K562 (cell line): Measurements from ENCODE around the gene GNG7. TPM values are rescaled to one million over a fixed set of nuclear protein-coding genes. Genes with fewer than 3 reads are reported as not detected.
A peak's percentile ranks its signal among the peaks of the same experiment; 100 is the strongest.

Experiments
- ADNP ChIP-seq: fragments of 200-800 bp; sonication (Bioruptor generic); IDR thresholded peaks from 2 replicates; pipeline ENCODE4 v1.6.1; 2016; ENCODE audit warnings: missing genetic modification characterization, missing compliant biosample characterization
- CREB3L1 ChIP-seq: fragments of 450-650 bp; IDR thresholded peaks from 2 replicates; pipeline ENCODE4 v1.6.1; 2014; ENCODE audit warnings: low read depth, mild to moderate bottlenecking, moderate library complexity, borderline replicate concordance
- CTBP1 ChIP-seq: fragments of 450-650 bp; IDR thresholded peaks from 2 replicates; pipeline ENCODE4 v1.6.1; 2016; ENCODE audit warnings: borderline replicate concordance
- EGR1 ChIP-seq: fragments of 450-650 bp; conservative IDR thresholded peaks from 2 replicates; pipeline ENCODE4 v1.6.1; 2017; ENCODE audit warnings: mild to moderate bottlenecking
- FOXA3 ChIP-seq, 2 experiments: fragments of 450-650 bp in 1 of 2; sonication (generic) in 1 of 2; formaldehyde crosslinking; IDR thresholded peaks in 1 of 2; conservative IDR thresholded peaks in 1 of 2; 2 replicates each; pipeline versions ENCODE4 v1.4.0 to v1.8.0; 2020 to 2022; ENCODE audit warnings: mild to moderate bottlenecking in 2 of 2, missing genetic modification reagents in 1 of 2
- GATAD2B ChIP-seq: fragments of 450-650 bp; IDR thresholded peaks from 2 replicates; pipeline ENCODE4 v1.6.1; 2017; ENCODE audit warnings: mild to moderate bottlenecking, borderline replicate concordance
- MAX ChIP-seq: sonication (generic); formaldehyde crosslinking; IDR thresholded peaks from 2 replicates; pipeline ENCODE4 v1.9.0; 2022; ENCODE audit warnings: mild to moderate bottlenecking, missing genetic modification reagents
- MEIS2 ChIP-seq: fragments of 450-650 bp; IDR thresholded peaks from 2 replicates; pipeline ENCODE4 v1.6.1; 2014; ENCODE audit warnings: mild to moderate bottlenecking; ENCODE audit not compliant: partially characterized antibody
- MNT ChIP-seq, 2 experiments: fragments of 450-650 bp; conservative IDR thresholded peaks; 2 replicates each; pipeline ENCODE4 v1.6.1; 2017; ENCODE audit warnings: mild to moderate bottlenecking in 2 of 2, moderate library complexity in 2 of 2
- RBM25 ChIP-seq: fragments of 200-400 bp; formaldehyde crosslinking; IDR thresholded peaks from 2 replicates; pipeline ENCODE4 v1.6.1; 2018; ENCODE audit warnings: low read length, low read depth, moderate library complexity; ENCODE audit not compliant: severe bottlenecking
- SAFB ChIP-seq: fragments of 200-400 bp; formaldehyde crosslinking; IDR thresholded peaks from 2 replicates; pipeline ENCODE4 v1.6.1; 2017; ENCODE audit warnings: low read depth, low read length, borderline replicate concordance
- ZBTB9 ChIP-seq: fragments of 450-650 bp; formaldehyde crosslinking; IDR thresholded peaks from 2 replicates; pipeline ENCODE4 v1.4.0; 2020; ENCODE audit warnings: mild to moderate bottlenecking, moderate library complexity
- ZC3H11A ChIP-seq: IDR thresholded peaks from 2 replicates; pipeline ENCODE4 v1.6.1; 2012; ENCODE audit warnings: low read depth, low read length, improper control_type of control experiment
- ZNF232 ChIP-seq: sonication (generic); formaldehyde crosslinking; IDR thresholded peaks from 2 replicates; pipeline ENCODE4 v1.8.0; 2022; ENCODE audit warnings: mild to moderate bottlenecking, missing genetic modification reagents
- ZNF586 ChIP-seq: fragments of 450-650 bp; formaldehyde crosslinking; conservative IDR thresholded peaks from 2 replicates; pipeline ENCODE4 v1.4.0; 2020; ENCODE audit warnings: mild to moderate bottlenecking, moderate library complexity
- ZNF592 ChIP-seq: fragments of 450-650 bp; IDR thresholded peaks from 2 replicates; pipeline ENCODE4 v1.6.1; 2017; ENCODE audit warnings: antibody characterized with exemption, mild to moderate bottlenecking
- polyA plus RNA-seq, 8 experiments: library from polyadenylated mRNA; depleted of rRNA in 4 of 8; stranded (reverse) in 5 of 8; unstranded in 3 of 8; fragments of >200 nt; fragmentation: Nextera tagmentation in 2 of 8; fragmentation: Illumina TruSeq in 1 of 8; extraction: Ambion mirVana in 2 of 8; extraction: Trizol in 1 of 8; gene quantifications; 2 replicates each; pipeline versions ENCODE4 v1.2.1 to v1.2.3, GENCODE V29; 2011 to 2014; ENCODE audit warnings: inconsistent platforms in 1 of 8, missing spikeins in 1 of 8
- total RNA-seq, 7 experiments: library from RNA; depleted of rRNA in 6 of 7; stranded (reverse); fragments of >200 nt in 6 of 7; fragmentation: Illumina TruSeq in 2 of 7; extraction: Trizol in 2 of 7; gene quantifications; 2 replicates each; pipeline versions ENCODE4 v1.2.1 to v1.2.3, GENCODE V29; 2011 to 2021; ENCODE audit warnings: low replicate concordance in 1 of 7

The GNG7 gene
- total and polyA plus RNA-seq, 9 of the 15 experiments (the other 6 are each of a cell fraction or from before 2014, with no cell fraction given), result 0.01 to 0.20 (median 0.06) TPM; not detected in 1

GRCh38 chr19:2475018-2475701 is 227.3 kb downstream of the GNG7 start (continued):
- 0 out of 2 replicates have a peak, but pooled peaks have one; percentile 29 for TF ChIP-seq GATAD2B
- no peak for TF ChIP-seq FOXA3 (CRISPR knock-in tag; conservative IDR thresholded peaks at IDR 0.05 in 1 of 2, IDR thresholded peaks at IDR 0.05 in 1 of 2)
- no peak for TF ChIP-seq ZBTB9
- TF ChIP-seq ZC3H11A, result no peak
- peak; percentile 70; the same call in 1 of the 2 replicates for TF ChIP-seq MAX
- TF ChIP-seq ADNP (tag), result peak; percentile 95
- TF ChIP-seq MNT (conservative IDR thresholded peaks at IDR 0.05), result peak; percentile 42 to 60
- peak; percentile 24 for TF ChIP-seq MEIS2
- TF ChIP-seq ZNF592, result no peak
- TF ChIP-seq EGR1, result peak; percentile 74
- TF ChIP-seq CREB3L1, result no peak
- no peak for TF ChIP-seq ZNF232 (CRISPR knock-in tag)
- TF ChIP-seq CTBP1, result no peak
- TF ChIP-seq RBM25, result peak; percentile 86
- peak; percentile 13; the same call in 1 of the 2 replicates for TF ChIP-seq SAFB
- TF ChIP-seq ZNF586 (CRISPR knock-in tag), result no peak
